ENCODE results near the gene DGKZ.
A peak's percentile ranks its signal among the peaks of the same experiment; 100 is the strongest.
"Not testable (repeated sequence)": the region's sequence is repeated elsewhere in the genome, so short reads cannot be mapped to it uniquely, and the experiment has no call there.

Gene DGKZ

DNA sequence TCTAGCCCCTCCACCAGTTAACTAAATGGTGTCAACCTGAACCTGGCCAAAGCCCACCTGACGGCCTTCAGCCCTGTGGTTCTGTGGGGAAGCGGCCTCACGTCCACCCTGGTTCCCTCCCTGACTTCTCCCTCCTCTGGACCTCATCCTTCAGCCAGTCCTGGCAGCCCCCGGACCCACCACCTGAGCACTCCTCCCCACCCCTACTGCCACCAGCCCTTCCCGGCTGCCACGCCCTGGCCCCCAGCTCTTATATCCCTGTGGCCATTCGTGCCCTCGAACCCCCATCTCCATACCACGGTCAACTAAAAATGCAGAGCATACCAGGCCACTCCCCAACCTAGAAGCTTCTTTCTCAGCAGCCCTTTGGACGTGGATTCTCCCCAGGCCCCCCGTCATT lies 30.0 kb downstream of the DGKZ start:
- Histone ChIP-seq H3K4me1 (ENCODE audit: insufficient read depth, low read length) (peaks cover 8% of the 10 kb centered on the region; the same call in 1 of the 2 replicates), H3K9ac (ENCODE audit: low read depth, low read length) (no peak overlapping the region), H3K27me3 (ENCODE audit: insufficient read depth, low read length) (no peaks in the 10 kb centered on the region), H3K4me3 (ENCODE audit: low read length) (no peak overlapping the region), H3K9me3 (ENCODE audit: insufficient read depth, low read depth, low read length) (no peaks in the 10 kb centered on the region), H3K27ac (ENCODE audit: low read depth, low read length) (no peak overlapping the region), H3K36me3 (ENCODE audit: insufficient read depth, low read length) (peaks cover 50% of the 10 kb centered on the region)
- 92% methylated on average over 11 of the region's 11 CpGs for WGBS

DNA sequence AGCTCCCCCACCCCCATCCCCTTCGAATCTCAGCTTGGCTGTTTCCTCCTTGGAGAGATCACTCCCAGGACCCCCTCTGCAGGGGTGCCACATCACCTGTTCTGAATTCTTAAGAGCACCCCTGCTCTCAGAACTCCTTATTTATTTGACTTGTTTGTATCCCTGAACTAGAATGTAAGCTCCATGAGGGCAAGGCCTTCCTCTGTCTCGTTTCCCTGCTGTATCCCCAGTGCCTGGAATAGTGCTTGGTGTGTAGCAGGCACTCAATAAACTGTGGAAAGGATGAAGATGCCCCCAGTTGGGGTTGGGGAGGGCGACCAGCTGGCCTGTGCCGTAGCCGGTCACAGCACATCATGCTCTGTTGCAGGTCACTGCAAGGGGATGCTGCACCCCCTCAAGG lies 30.6 kb downstream of the DGKZ start:
- WGBS, result 94% methylated on average over 5 of the region's 5 CpGs
- Histone ChIP-seq H3K36me3 (ENCODE audit: insufficient read depth, low read length) (peaks cover 45% of the 10 kb centered on the region), H3K27ac (ENCODE audit: low read depth, low read length) (no peak overlapping the region)

DNA sequence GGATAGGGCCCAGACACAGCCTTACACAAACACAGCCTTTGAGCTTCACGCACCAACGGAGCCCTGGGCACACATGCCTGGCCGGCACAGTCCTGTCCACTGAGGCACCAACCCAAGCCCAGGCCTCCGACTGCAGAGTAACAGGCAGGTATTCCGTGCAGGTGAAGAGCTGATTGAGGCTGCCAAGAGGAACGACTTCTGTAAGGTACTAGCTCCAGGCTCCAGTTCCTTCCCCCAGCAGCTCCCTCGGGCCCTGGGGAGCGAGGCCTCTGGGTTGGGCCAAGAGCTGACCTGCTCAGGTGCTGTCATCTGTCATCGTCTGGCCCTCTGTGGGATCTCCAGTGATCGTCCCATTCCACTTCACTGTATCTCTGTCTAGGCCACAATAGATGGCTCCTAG lies 31.0 kb downstream of the DGKZ start:
- no peaks in the 10 kb centered on the region for H3K9me3 ChIP-seq (ENCODE audit: insufficient read depth, low read depth, low read length)
- WGBS, result 94% methylated on average over 10 of the region's 10 CpGs
- H3K27me3 ChIP-seq (ENCODE audit: insufficient read depth, low read length), result no peaks in the 10 kb centered on the region
- no peak overlapping the region for H3K4me3 ChIP-seq (ENCODE audit: low read length)
- H3K9ac ChIP-seq (ENCODE audit: low read depth, low read length), result no peak overlapping the region
- H3K36me3 ChIP-seq (ENCODE audit: insufficient read depth, low read length), result peaks cover 43% of the 10 kb centered on the region
- no peak overlapping the region for H3K27ac ChIP-seq (ENCODE audit: low read depth, low read length)
- peaks cover 15% of the 10 kb centered on the region for H3K4me1 ChIP-seq (ENCODE audit: insufficient read depth, low read length)

More for the DNA sequence above, 30.6 kb downstream of the DGKZ start:
- no peak overlapping the region for H3K9ac ChIP-seq (ENCODE audit: low read depth, low read length)
- no peaks in the 10 kb centered on the region for H3K27me3 ChIP-seq (ENCODE audit: insufficient read depth, low read length)
- no peak overlapping the region for H3K4me3 ChIP-seq (ENCODE audit: low read length)
- H3K4me1 ChIP-seq (ENCODE audit: insufficient read depth, low read length), result peaks cover 12% of the 10 kb centered on the region
- H3K9me3 ChIP-seq (ENCODE audit: insufficient read depth, low read depth, low read length), result no peaks in the 10 kb centered on the region

GRCh38 chr11:46378811-46379481 lies 31.7 kb downstream of the DGKZ start:
- WGBS, result 81% methylated on average over 17 of the region's 20 CpGs
- Histone ChIP-seq H3K9me3 (ENCODE audit: insufficient read depth, low read depth, low read length) (no peaks in the 10 kb centered on the region), H3K9ac (ENCODE audit: low read depth, low read length) (peak overlapping the region; percentile 54; the same call in 1 of the 2 replicates), H3K36me3 (ENCODE audit: insufficient read depth, low read length) (peaks cover 42% of the 10 kb centered on the region), H3K27me3 (ENCODE audit: insufficient read depth, low read length) (no peaks in the 10 kb centered on the region), H3K4me3 (ENCODE audit: low read length) (peak overlapping the region; percentile 61; the same call in 1 of the 2 replicates), H3K27ac (ENCODE audit: low read depth, low read length) (peak overlapping the region; percentile 60; the same call in 1 of the 2 replicates), H3K4me1 (ENCODE audit: insufficient read depth, low read length) (peaks cover 15% of the 10 kb centered on the region)

- Histone ChIP-seq H3K36me3 (ENCODE audit: insufficient read depth, low read length) (peaks cover 35% of the 10 kb centered on the region), H3K4me1 (ENCODE audit: insufficient read depth, low read length) (peaks cover 15% of the 10 kb centered on the region), H3K9ac (ENCODE audit: low read depth, low read length) (peak overlapping the region; percentile 54), H3K27ac (ENCODE audit: low read depth, low read length) (peak overlapping the region; percentile 60; the same call in 1 of the 2 replicates), H3K4me3 (ENCODE audit: low read length) (peak overlapping the region; percentile 61)
- H3K27me3 ChIP-seq (ENCODE audit: insufficient read depth, low read length); H3K9me3 ChIP-seq (ENCODE audit: insufficient read depth, low read depth, low read length): not testable (repeated sequence)
- WGBS, result 15% methylated on average over 32 of the region's 36 CpGs
These were observed 32.4 kb downstream of the DGKZ start for GRCh38 chr11:46379482-46380293.

- H3K4me3 ChIP-seq (ENCODE audit: low read length), result peak overlapping the region; percentile 61
- H3K9ac ChIP-seq (ENCODE audit: low read depth, low read length), result peak overlapping the region; percentile 85
- H3K27me3 ChIP-seq (ENCODE audit: insufficient read depth, low read length), result no peaks in the 10 kb centered on the region; the same call in 1 of the 2 replicates
- H3K9me3 ChIP-seq (ENCODE audit: insufficient read depth, low read depth, low read length), result no peaks in the 10 kb centered on the region
- H3K4me1 ChIP-seq (ENCODE audit: insufficient read depth, low read length), result peaks cover 15% of the 10 kb centered on the region
- peak overlapping the region; percentile 99 for H3K27ac ChIP-seq (ENCODE audit: low read depth, low read length)
- under 1% methylated on average over 45 of the region's 45 CpGs for WGBS
- peaks cover 28% of the 10 kb centered on the region for H3K36me3 ChIP-seq (ENCODE audit: insufficient read depth, low read length)
These were observed 33.2 kb downstream of the DGKZ start for GRCh38 chr11:46380340-46381047.

- Histone ChIP-seq H3K4me1 (ENCODE audit: insufficient read depth, low read length) (peaks cover 15% of the 10 kb centered on the region), H3K36me3 (ENCODE audit: insufficient read depth, low read length) (peaks cover 20% of the 10 kb centered on the region), H3K9ac (ENCODE audit: low read depth, low read length) (peak within 1 kb of the TSS; percentile 96), H3K9me3 (ENCODE audit: insufficient read depth, low read depth, low read length) (no peaks in the 10 kb centered on the region), H3K27me3 (ENCODE audit: insufficient read depth, low read length) (peaks cover 4% of the 10 kb centered on the region; the same call in 1 of the 2 replicates), H3K4me3 (ENCODE audit: low read length) (peak within 1 kb of the TSS; percentile 89), H3K27ac (ENCODE audit: low read depth, low read length) (peak within 1 kb of the TSS; percentile 99)
- WGBS, result 1% methylated on average over 75 of the region's 96 CpGs
These were observed 34.0 kb downstream of the DGKZ start, which contains the start of gene MDK for GRCh38 chr11:46381048-46381818. Gene MDK (plus strand): TSS chr11:46381669. CDS start chr11:46382058, 389 bp downstream.

- Histone ChIP-seq H3K36me3 (ENCODE audit: insufficient read depth, low read length) (peaks cover 13% of the 10 kb centered on the region; the same call in 1 of the 2 replicates), H3K27ac (ENCODE audit: low read depth, low read length) (peak overlapping the region; percentile 92), H3K4me1 (ENCODE audit: insufficient read depth, low read length) (peaks cover 15% of the 10 kb centered on the region), H3K27me3 (ENCODE audit: insufficient read depth, low read length) (peaks cover 11% of the 10 kb centered on the region), H3K9me3 (ENCODE audit: insufficient read depth, low read depth, low read length) (no peaks in the 10 kb centered on the region), H3K4me3 (ENCODE audit: low read length) (peak overlapping the region; percentile 89), H3K9ac (ENCODE audit: low read depth, low read length) (peak overlapping the region; percentile 96)
- under 1% methylated on average over 64 of the region's 66 CpGs for WGBS
These were observed 34.8 kb downstream of the DGKZ start for GRCh38 chr11:46381819-46382645.

GRCh38 chr11:46382646-46383403 lies 35.6 kb downstream of the DGKZ start:
- Histone ChIP-seq H3K4me1 (ENCODE audit: insufficient read depth, low read length) (peaks cover 18% of the 10 kb centered on the region), H3K36me3 (ENCODE audit: insufficient read depth, low read length) (peaks cover 6% of the 10 kb centered on the region; the same call in 1 of the 2 replicates), H3K27ac (ENCODE audit: low read depth, low read length) (no peak overlapping the region; the same call in 1 of the 2 replicates), H3K27me3 (ENCODE audit: insufficient read depth, low read length) (peaks cover 19% of the 10 kb centered on the region), H3K4me3 (ENCODE audit: low read length) (peak overlapping the region; percentile 89), H3K9me3 (ENCODE audit: insufficient read depth, low read depth, low read length) (no peaks in the 10 kb centered on the region), H3K9ac (ENCODE audit: low read depth, low read length) (peak overlapping the region; percentile 96)
- 35% methylated on average over 18 of the region's 18 CpGs for WGBS

Measured in HUES64 (cell line).